Inflammatory macrophage treated with lipopolysaccharide for 1 hour (primary cell): ENCODE measurements around the gene ZNF207.
A peak's percentile ranks its signal among the peaks of the same experiment; 100 is the strongest.
"Not testable (repeated sequence)": the region's sequence is repeated elsewhere in the genome, so short reads cannot be mapped to it uniquely, and the experiment has no call there.

Source experiments
- DNase-seq, 2 donors: peaks; one replicate each; pipeline ENCODE4 v3.0.0-alpha.2; 2020 to 2022

Gene ZNF207

DNA sequence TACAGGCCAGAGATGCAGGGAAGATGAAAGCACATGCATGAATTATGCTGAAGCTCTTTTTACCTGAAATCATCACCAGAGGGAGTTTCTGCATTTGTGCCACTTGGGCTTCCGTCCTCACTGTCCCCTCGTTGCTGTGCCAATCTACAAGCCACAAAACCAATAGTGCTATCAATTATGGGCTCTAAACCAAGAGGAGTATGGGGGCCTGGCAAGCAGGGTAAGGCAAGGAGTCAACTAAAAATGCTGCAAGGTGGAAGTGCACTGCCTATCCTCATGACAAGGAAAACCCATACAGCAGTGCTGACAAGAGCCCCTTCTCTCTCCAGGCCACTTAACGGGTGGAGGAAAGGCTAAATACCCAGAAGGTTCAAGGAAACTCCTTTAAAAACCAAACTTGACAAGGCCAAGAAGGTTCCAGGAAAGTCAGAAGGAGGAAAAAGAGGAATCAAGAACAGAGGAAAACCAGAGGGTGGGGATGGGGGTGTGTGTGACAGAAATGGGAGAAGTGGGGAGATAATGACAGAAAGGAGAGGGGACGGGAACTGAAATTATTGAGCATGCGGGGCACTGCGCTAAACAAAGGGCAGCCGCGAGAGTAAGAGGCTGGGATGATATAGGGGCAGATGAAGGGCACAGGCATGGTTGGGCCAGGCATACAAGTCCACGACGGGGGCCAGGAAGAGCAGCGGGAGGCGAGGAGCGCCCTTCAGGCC is 8.7 kb upstream of the ZNF207 start:
- no peak for DNase-seq

- DNase-seq, result peak in 1 of 2 donors; percentile 59
These were observed 7.9 kb upstream of the ZNF207 start, which contains the start of gene C17orf75 for GRCh38 chr17:32341857-32342602. Gene C17orf75 (minus strand): TSS chr17:32342173. CDS start chr17:32342139, 34 bp downstream.

DNA sequence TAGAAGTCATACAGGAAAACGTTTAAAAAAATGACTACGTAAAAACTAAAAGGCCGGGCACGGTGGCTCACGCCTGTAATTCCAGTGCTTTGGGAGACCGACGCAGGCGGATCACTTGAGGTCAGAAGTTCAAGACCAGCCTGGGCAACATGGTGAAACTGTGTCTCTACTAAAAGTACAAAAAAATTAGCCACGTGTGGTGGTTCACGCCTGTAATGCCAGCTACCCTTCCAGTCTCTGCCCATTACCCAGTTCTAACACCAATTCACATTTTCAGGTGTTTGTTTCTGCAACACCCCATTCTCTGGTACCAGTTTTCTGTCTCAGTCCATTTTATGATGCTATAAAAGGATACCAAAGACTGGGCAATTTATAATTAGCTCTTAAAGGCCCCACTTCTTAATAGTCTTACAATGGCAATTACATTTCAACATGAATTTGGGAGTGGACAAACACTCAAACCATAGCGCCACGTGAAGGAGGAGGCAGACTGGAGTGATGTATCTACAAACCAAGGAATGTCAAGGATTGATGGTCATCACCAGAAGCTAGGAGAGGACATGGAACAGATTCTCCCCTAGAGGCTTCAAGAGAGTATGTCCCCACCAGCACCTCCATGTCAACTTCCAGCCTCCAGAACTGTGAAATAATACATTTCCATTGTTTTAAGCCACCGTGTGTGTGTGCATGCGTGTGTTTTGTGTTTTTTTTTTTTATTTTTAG is 7.2 kb upstream of the ZNF207 start:
- no peak for DNase-seq

DNA sequence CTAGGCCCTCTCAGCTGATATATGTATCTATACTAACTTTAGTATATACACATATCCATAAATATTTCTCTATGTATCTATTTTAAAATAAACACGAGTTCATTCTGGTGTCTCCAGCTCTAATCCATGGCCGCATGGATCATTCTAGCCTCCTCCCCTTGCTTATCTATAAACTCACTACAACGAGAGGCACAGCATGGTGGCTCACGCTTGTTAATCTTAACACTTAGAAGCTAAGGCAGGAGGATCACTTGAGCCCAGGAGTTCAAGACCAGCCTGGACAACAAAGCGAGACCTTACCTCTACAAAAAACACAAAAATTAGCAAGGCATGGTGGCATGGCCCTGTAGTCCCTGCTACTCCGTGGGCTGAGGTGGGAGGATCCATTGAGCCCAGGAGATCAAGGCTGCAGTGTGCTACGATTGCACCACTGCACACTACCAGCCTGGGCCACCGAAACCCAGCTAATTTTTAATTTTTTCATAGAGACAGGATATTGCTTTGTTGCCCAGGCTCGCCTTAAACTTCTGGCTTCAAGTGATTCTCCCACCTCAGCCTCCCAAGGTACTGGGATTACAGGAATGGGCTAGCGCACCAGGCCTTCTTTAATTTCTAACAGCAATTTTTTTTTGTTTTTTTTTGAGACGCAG is 3.9 kb upstream of the ZNF207 start:
- DNase-seq, result no peak

- DNase-seq, result no peak
These were observed 1.5 kb upstream of the ZNF207 start for GRCh38 chr17:32348483-32348800.

DNA sequence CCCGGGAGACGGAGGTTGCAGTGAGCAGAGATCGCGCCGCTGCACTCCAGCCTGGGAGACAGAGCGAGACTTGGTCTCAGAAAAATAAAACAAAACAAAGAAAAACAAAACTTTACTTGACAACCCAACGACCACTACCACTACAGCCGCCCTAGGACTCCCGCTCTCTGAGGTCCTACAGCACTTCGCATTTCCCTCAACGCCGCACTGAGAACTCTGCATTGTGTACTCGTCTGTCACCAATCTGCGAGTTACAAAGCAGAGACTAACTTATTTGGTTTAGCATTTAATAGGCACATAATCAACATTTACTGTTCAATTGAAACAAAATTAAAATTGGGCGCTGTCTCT is 479 bp upstream of the ZNF207 start:
- DNase-seq, result peak in 1 of 2 donors; percentile 37

DNA sequence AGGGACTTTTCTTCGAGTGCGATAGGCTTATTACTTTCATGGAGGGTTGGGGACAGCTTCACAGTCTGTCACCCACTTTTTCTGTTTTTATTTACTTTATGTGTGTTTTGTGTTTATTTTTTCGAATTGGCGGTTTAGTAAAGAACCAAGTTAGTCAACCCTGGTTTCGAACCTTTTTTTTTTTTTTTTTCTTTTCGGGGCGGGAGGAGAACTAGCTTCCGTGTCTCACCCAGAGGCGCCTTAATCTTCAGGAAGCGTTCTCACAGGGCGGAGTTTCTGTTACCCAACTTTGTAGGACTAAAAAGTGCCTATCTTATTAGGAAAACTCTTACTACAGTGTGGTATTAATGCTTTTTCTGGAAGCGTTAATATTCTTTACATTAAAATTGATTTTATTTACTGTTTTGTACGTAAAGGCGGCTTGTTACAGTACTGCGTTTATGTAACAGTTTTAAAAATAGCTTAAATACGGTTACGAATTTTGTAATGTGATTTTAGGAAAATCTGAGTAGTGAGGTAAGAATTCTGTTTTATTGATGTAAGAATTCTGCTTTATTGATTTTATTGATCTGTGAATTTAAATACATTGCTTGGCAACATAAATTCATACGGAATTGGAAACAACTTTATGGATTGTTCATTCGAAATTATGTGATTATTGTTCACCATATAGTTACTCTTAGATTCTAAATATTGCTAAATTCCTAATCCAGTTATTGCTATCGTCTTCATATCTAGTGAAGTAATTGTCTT is 885 bp downstream of the ZNF207 start:
- peak; percentile 78 to 82 for DNase-seq

- not testable (repeated sequence) for DNase-seq
These were observed 2.8 kb downstream of the ZNF207 start for GRCh38 chr17:32352734-32353133.

DNA sequence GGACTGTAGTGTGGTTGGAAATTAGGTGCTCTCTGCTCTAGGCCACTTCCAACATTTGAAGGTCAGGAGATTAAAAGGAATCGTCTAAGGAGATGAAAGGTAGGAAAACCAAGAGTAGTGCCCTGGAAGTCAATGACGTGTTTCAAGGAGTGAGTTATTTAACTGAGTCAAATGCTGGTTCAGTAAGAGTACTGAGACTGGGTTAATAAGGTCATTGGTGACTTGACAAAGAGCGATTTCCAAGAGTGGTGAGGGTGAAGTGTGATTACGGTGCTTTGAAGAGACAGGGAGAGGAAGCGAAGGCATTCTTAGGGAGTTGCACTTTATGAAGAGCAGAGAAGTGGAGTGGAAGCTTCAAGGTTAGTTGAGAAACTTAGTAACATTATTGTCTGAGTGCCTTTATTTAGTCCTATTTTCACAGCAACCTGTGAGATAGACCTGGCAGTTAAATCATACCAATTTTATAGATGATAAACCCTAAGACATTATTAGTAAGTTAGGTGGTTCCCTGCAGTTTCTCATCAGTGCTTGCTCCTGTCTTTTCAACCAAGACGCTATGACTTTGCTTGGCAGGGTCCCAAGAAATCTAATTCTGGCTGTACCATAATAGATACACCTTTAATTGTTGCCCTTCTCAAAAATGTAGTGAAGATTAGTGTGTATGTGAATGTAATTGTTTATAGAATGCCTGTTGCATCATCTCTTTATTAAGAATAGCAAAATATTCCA is 5.9 kb downstream of the ZNF207 start:
- DNase-seq, result no peak

DNA sequence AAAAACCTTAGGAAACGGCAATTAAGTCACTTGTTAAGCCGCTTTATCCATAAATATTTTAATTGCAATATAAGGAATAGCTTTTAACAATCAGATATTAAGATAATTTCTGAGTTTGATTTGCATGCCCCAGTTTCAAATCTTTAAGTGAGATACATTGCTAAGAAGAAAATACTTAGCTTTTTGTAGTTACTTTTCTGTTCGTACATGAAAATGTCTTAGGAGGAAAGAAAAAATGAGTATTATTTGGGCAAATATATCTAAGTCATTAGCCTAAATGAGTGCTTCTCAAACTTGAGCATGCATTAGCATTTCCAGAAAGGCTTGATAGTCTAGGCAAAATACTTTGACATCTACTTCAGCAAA is 6.4 kb downstream of the ZNF207 start:
- DNase-seq, result no peak

GRCh38 chr17:32356750-32357149 is 6.8 kb downstream of the ZNF207 start:
- no peak for DNase-seq

DNA sequence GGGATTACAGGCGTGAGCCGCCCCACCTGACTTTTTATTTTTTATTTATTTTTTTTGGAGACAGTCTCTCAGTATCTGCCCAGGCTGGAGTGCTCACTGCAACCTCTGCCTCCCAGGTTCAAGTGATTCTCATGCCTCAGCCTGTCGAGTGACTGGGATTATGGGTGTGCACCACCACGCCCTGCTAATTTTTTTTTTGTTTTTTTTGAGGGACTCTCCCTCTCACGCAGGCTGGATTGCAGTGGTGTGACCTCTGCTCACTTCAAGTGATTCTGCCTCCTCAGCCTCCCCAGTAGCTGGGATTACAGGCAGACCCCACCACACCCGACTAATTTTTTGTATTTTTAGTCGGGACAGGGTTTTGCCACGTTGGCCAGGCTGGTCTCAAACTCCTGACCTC is 7.7 kb downstream of the ZNF207 start:
- DNase-seq, result no peak

- peak in 1 of 2 donors; percentile 43 for DNase-seq
These were observed 11.3 kb downstream of the ZNF207 start for GRCh38 chr17:32361270-32361669.

DNA sequence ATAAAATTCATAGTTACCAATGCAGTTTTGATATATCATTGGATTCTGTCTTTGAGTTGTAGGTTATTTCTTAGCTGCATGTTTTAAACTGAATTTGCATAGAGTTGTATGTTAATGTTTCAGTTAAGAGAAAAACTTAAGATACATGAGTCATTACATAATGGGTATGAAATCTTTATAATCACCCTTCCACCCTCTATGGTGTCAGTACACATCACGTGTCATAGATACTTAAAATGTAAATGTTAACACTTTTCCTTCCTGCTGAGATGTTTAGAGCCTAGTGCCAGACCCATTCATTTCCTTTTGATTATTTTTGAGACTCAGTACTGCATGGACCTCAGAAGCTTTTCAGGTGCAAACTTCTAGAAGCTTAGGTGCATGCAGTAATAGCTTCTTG is 20.5 kb downstream of the ZNF207 start:
- DNase-seq, result no peak

DNA sequence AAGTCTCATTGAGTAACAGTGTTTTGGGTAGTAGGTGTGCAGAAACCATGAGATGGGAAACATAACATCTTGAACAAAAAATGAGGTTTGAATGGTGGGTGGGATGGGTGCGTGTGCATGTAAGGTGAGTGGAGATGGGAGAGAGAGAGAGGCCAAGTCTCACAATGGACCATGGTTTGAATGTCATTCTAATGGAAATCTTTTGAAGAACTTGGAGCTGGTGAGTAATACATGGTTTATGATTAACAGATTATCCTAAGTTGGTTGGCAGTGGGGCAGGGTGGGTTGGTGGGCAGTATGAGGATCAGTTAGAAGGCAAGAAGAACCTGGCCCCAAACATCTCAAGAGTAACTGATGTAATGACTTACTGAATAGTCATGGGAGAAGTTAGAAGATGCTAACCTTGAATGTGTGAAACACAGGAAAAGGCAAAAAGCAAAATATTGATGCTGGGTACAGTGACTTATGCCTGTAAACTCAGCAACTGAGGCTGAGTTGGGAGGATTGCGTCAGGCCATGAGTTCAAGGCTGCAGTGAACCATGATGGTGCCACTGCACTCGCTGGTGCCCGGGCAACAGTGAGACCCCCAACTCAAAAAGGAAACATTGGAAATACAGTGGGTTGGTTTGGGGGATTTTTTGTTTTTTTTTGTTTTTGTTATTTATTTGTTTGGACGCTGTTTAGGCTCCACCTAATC is 32.7 kb downstream of the ZNF207 start:
- DNase-seq, result no peak

DNA sequence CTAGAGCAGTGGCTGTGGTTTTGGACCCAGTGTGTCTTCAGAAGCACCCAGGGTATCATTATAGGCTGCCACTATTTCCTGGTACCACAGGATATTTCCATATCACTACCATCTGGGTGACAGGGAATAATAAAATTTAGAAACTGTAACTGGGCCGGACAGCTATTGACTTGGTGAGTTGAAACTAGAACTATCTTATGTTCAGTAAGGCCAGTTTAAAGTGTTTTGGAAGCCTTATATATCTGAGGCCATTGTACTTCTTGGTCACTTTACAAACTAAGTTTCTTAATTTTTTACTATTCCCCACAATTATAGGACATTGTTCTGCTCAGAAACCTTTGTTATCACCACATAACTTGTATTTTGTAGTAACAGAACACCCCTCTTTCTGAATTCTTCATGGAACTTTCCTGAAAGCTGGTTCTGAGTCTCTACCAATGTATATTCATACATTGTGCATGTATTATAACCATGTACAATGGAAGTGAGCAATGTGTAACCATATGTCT is 34.0 kb downstream of the ZNF207 start:
- DNase-seq, result no peak

- no peak for DNase-seq
These were observed 35.2 kb downstream of the ZNF207 start for GRCh38 chr17:32385121-32385520.

GRCh38 chr17:32385971-32386370 is 36.0 kb downstream of the ZNF207 start:
- DNase-seq, result no peak

DNA sequence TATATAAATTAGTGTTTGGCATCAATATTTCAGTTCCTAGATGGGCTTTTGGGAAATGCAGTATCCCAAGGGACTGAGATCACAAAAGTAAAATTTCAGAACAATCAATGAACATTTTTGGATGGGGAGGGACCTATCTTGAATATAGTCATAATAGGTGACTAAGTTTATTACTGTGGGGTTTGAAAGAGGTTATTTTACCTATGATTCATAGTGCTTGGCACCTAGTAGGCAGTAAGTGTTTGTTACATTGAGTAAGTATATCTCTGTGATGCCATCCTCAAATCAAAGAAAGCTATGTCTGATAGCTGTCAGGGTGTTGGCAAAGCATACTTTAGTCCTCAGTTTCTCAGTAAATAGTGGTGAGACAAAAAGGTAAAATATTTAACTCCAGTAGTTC is 36.9 kb downstream of the ZNF207 start:
- no peak for DNase-seq

DNA sequence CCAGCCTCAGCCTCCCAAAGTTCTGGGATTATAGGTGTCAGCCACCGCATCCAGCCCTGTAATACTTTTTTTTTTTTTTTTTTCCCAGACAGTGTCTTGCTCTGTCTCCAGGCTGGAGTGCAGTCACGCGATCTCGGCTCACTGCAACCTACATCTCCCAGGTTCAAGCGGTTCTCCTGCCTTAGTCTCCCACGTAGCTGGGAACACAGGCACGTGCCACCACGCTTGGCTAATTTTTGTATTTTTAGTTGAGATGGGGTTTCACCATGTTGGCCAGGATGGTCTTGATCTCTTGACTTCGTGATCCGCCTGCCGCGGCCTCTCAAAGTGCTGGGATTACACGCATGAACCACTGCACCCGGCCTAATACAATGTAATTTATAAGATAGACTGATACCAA is 38.2 kb downstream of the ZNF207 start:
- not testable (repeated sequence) for DNase-seq
